Stimulated activated CD4-positive, alpha-beta T cell treated with anti-CD3 and anti-CD28 coated beads, Interleukin-1b, Interleukin-23, amount 100 ng/mL, for 4 hours (primary cell): ENCODE measurements around the gene WDR26.
"Not testable (repeated sequence)": the region's sequence is repeated elsewhere in the genome, so short reads cannot be mapped to it uniquely, and the experiment has no call there.

ENCODE experiments used
- DNase-seq, 2 donors: peaks; one replicate each; pipeline ENCODE4 v3.0.0-alpha.2; 2020; ENCODE audit warnings: low read depth in 2 of 2

The WDR26 gene

GRCh38 chr1:224349716-224350115, 84.9 kb downstream of the WDR26 start:
- not testable (repeated sequence) for DNase-seq

DNA sequence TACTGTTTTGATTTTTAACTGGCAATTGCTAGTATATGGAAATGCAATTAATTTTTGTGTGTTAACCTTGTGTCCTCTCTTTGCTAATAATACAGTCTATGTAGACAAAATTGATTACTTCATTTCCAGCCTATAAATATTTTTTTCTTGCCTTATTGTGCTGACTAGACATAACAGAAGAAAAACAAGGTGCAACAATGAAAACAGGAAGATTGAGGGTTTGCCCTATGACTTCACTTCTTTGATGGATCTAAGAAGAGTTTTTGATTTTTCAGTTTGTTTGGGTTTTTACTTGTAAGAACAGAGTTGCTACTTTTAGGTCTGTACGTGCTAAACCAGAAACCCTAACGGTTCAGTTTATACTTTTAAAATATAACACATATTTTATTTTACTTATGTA, 86.5 kb downstream of the WDR26 start:
- DNase-seq, result no peak

DNA sequence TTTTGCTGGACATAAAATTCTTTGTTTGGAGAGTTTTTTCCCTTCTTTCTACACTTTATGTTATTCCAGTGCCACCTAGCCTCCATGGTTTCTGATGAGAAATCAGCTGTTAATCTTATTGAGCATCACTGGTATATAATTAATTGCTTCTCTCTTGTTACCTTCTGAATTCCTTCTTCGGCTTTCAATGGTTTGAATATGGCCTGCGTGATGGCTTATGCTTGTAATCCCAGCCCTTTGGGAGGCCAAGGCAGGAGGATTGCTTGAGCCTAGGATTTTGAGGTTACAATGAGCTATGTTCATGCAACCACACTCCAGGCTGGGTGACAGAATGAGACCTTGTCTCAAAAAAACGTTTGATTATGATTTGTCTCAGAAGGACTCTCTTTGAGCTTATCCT, 90.9 kb downstream of the WDR26 start:
- DNase-seq, result no peak

GRCh38 chr1:224340453-224341384, 93.9 kb downstream of the WDR26 start:
- peak; percentile 9 to 12 for DNase-seq

- no peak for DNase-seq
These were observed 95.1 kb downstream of the WDR26 start for GRCh38 chr1:224339442-224340033.

- DNase-seq, result no peak
These were observed 96.3 kb downstream of the WDR26 start for GRCh38 chr1:224338150-224338838.
